ENCODE measurements around the gene MFAP5.

DNA sequence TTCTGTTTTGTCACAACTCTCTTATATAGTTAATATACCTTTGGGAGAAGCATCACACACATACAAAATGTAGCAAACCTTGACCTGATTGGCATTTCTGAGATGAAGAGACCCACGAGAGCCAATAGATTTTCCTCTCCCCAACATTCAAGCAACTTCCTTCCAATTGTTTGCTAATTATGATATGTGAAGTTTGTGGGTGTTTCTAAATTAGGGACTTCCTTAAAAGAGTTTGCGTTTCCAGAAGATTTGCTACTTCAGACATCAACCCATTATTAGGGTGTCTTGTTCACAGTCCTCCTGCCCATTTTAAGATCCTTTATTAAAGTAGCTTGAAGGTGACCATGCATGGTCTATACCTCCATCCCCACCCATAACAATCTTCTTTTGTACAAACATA lies 59.3 kb downstream of the MFAP5 start:
- TF ChIP-seq, protein P1, sequence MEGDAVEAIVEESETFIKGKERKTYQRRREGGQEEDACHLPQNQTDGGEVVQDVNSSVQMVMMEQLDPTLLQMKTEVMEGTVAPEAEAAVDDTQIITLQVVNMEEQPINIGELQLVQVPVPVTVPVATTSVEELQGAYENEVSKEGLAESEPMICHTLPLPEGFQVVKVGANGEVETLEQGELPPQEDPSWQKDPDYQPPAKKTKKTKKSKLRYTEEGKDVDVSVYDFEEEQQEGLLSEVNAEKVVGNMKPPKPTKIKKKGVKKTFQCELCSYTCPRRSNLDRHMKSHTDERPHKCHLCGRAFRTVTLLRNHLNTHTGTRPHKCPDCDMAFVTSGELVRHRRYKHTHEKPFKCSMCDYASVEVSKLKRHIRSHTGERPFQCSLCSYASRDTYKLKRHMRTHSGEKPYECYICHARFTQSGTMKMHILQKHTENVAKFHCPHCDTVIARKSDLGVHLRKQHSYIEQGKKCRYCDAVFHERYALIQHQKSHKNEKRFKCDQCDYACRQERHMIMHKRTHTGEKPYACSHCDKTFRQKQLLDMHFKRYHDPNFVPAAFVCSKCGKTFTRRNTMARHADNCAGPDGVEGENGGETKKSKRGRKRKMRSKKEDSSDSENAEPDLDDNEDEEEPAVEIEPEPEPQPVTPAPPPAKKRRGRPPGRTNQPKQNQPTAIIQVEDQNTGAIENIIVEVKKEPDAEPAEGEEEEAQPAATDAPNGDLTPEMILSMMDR (conservative IDR thresholded peaks at IDR 0.05 in 1 of 2, IDR thresholded peaks at IDR 0.05 in 1 of 2; ENCODE audit: extremely low read depth in 1 of 2, insufficient read depth in 1 of 2, low read depth in 1 of 2, low read length in 2 of 2): no peak
- no peak for TF ChIP-seq EZH2 (IDR thresholded peaks at IDR 0.05; ENCODE audit: borderline replicate concordance, low read length)
